HepG2 (cell line): ENCODE data around the gene UBAP1. TPM values are rescaled to one million over a fixed set of nuclear protein-coding genes. Genes with fewer than 3 reads are reported as not detected.
"Not testable (repeated sequence)": the region's sequence is repeated elsewhere in the genome, so short reads cannot be mapped to it uniquely, and the experiment has no call there.

Experiments used
- ATAC-seq: fragments of 200-7000 bp; cut with Tn5 transposase; 3 replicates; pipeline ENCODE4 v1.9.1; 2020; ENCODE audit warnings: mild to moderate bottlenecking, moderate library complexity
- BruUV-seq: library from RNA; stranded (reverse); fragments of 400-500 nt; replicated peaks from 2 replicates; lab custom pipeline; 2021; lab: Mats Ljungman, UMichigan
- CTCF ChIA-PET: fragments of 300-600 bp; formaldehyde crosslinking; extraction: SDS; loops from one replicate; lab custom pipeline; 2021; ENCODE audit warnings: low total read pairs, inconsistent platforms, low intra/inter-chr PET ratio; lab: Yijun Ruan, JAX
- POLR2A ChIA-PET: fragments of 350-600 bp; sonication (Branson Sonifier 250); formaldehyde crosslinking; loops from one replicate; lab custom pipeline; 2020; ENCODE audit warnings: antibody characterized with exemption, inconsistent platforms; lab: Yijun Ruan, JAX
- DNase-seq: peaks from one replicate; pipeline ENCODE4 v3.0.0-alpha.2; 2015; ENCODE audit warnings: low spot score
- FAIRE-seq: peaks from 3 replicates; lab custom pipeline; 2011; peaks lifted over from hg19 to GRCh38; lab: Jason Lieb, UNC
- H2AFZ ChIP-seq: one replicate; pipeline ENCODE4 v1.6.1; 2011; ENCODE audit warnings: low read length, inconsistent platforms
- H3K27ac ChIP-seq: fragments of 300-600 bp; 3 replicates; pipeline ENCODE4 v1.8.0; 2011; ENCODE audit warnings: mixed run types, mild to moderate bottlenecking, mixed read lengths, low read length, inconsistent platforms; ENCODE audit not compliant: insufficient read depth; ENCODE audit errors: extremely low read length
- H3K27me3 ChIP-seq, 2 experiments: fragments of 200-600 bp in 1 of 2; 2 replicates in 1 of 2; 3 replicates in 1 of 2; pipeline versions ENCODE4 v1.6.0 to v1.8.0; 2011; ENCODE audit warnings: low read length in 2 of 2, mild to moderate bottlenecking in 2 of 2, moderate library complexity in 2 of 2, inconsistent platforms in 1 of 2; ENCODE audit not compliant: insufficient read depth in 2 of 2, control insufficient read depth in 1 of 2
- H3K36me3 ChIP-seq, 2 experiments: fragments of 200-600 bp in 1 of 2; replicated peaks in 1 of 2; 2 replicates in 1 of 2; 3 replicates in 1 of 2; pipeline versions ENCODE4 v1.5.1 to v1.8.0; 2011; ENCODE audit warnings: low read length in 2 of 2, inconsistent platforms in 1 of 2; ENCODE audit not compliant: insufficient read depth in 2 of 2, control insufficient read depth in 1 of 2
- H3K4me1 ChIP-seq: 2 replicates; pipeline ENCODE4 v1.5.1; 2012; ENCODE audit warnings: low read length, inconsistent platforms; ENCODE audit not compliant: insufficient read depth
- H3K4me2 ChIP-seq: 2 replicates; pipeline ENCODE4 v1.6.0; 2011; ENCODE audit warnings: low read depth, low read length, inconsistent platforms
- H3K4me3 ChIP-seq, 3 experiments: fragments of 200-600 bp in 1 of 3; sonication (generic), shearing (Covaris generic) in 1 of 3; replicated peaks in 1 of 3; 2 replicates each; pipeline ENCODE4 v1.5.1; 2011 to 2016; ENCODE audit warnings: low read length in 3 of 3, inconsistent platforms in 2 of 3, low read depth in 2 of 3, mild to moderate bottlenecking in 2 of 3, control low read depth in 1 of 3, mixed read lengths in 1 of 3; ENCODE audit not compliant: insufficient read depth in 1 of 3
- H3K79me2 ChIP-seq: one replicate; pipeline ENCODE4 v1.6.1; 2011; ENCODE audit warnings: low read length, inconsistent platforms; ENCODE audit not compliant: insufficient read depth
- H3K9ac ChIP-seq: 2 replicates; pipeline ENCODE4 v1.6.0; 2011; ENCODE audit warnings: mild to moderate bottlenecking, low read depth, low read length, inconsistent platforms; ENCODE audit not compliant: insufficient read depth
- H3K9me3 ChIP-seq: 2 replicates; pipeline ENCODE4 v1.5.1; 2012; ENCODE audit warnings: mild to moderate bottlenecking, low read length
- H4K20me1 ChIP-seq: 2 replicates; pipeline ENCODE4 v1.6.0; 2011; ENCODE audit warnings: inconsistent platforms, mild to moderate bottlenecking, low read length, moderate library complexity; ENCODE audit not compliant: insufficient read depth
- CBX5 ChIP-seq: sonication (generic); formaldehyde crosslinking; IDR thresholded peaks from 2 replicates; pipeline ENCODE4 v1.4.0; 2020; ENCODE audit warnings: missing genetic modification reagents, borderline replicate concordance
- NR2F1 ChIP-seq, 2 experiments: fragments of 450-650 bp in 1 of 2; formaldehyde crosslinking in 1 of 2; IDR thresholded peaks; 2 replicates each; pipeline versions ENCODE4 v1.5.0 to v1.6.1; 2016 to 2020; ENCODE audit warnings: mild to moderate bottlenecking in 1 of 2, missing compliant biosample characterization in 1 of 2, missing genetic modification reagents in 1 of 2, moderate library complexity in 1 of 2
- POLR2AphosphoS2 ChIP-seq: IDR thresholded peaks from 2 replicates; pipeline ENCODE4 v1.6.1; 2011; ENCODE audit warnings: low read depth, low read length, improper control_type of control experiment
- ZNF749 ChIP-seq: sonication (generic); formaldehyde crosslinking; IDR thresholded peaks from 2 replicates; pipeline ENCODE4 v1.8.0; 2022; ENCODE audit warnings: mild to moderate bottlenecking, missing genetic modification reagents, moderate library complexity, borderline replicate concordance
- ZSCAN9 ChIP-seq: IDR thresholded peaks from 2 replicates; pipeline ENCODE4 v1.6.1; 2016; ENCODE audit warnings: borderline replicate concordance
- WGBS: methylation state at CpG from one replicate; pipeline ENCODE4 v1.1.6; 2017; ENCODE audit warnings: low lambda C conversion rate; 5-methylcytosine and 5-hydroxymethylcytosine counted together
- in situ Hi-C: cut with HindIII; loops from 2 replicates; pipeline ENCODE4 v1.10.0; 2017; ENCODE audit warnings: low pct_unique_long_range_greater_than_20kb; ENCODE audit not compliant: extremely low pct_ligation_motif_present
- intact Hi-C: fragments of 100-400 bp; cut with micrococcal nuclease; formaldehyde crosslinking; loops from one replicate; pipeline ENCODE4 v1.10.0; 2022; ENCODE audit not compliant: unreplicated experiment
- polyA plus RNA-seq, 8 experiments: library from polyadenylated mRNA; depleted of rRNA in 3 of 8; stranded (reverse) in 7 of 8; unstranded in 1 of 8; fragments of >200 nt; fragmentation: Illumina TruSeq in 4 of 8; extraction: Trizol in 4 of 8; gene quantifications; 2 replicates each; pipeline versions ENCODE4 v1.2.1 to v1.2.3, GENCODE V29; 2011 to 2016; ENCODE audit warnings: low read depth in 4 of 8, missing spikeins in 1 of 8, mixed read lengths in 1 of 8; ENCODE audit not compliant: insufficient read depth in 1 of 8
- total RNA-seq, 5 experiments: library from RNA; depleted of rRNA; stranded (reverse); fragments of >200 nt; fragmentation: Illumina TruSeq; extraction: Trizol; gene quantifications; 2 replicates each; pipeline ENCODE4 v1.2.3, GENCODE V29; 2016; ENCODE audit warnings: low read depth in 1 of 5
- TF ChIP-seq, protein P1 (sequence below): sonication (generic); formaldehyde crosslinking; conservative IDR thresholded peaks from 2 replicates; pipeline ENCODE4 v1.4.0; 2020; ENCODE audit warnings: mild to moderate bottlenecking, missing genetic modification reagents, moderate library complexity

Gene UBAP1
- total and polyA plus RNA-seq, 2 of the 13 experiments (the other 11 are each of a cell fraction or from before 2014, with no cell fraction given): 19.5 to 40.5 TPM

- H3K4me3 ChIP-seq: no peak overlapping the region
- no peak for TF ChIP-seq ZSCAN9 (CRISPR knock-in tag)
- no peak for FAIRE-seq
- ChIA-PET POLR2A (no interaction called here), CTCF (no interaction called here)
- H3K36me3 ChIP-seq: no peaks in the 10 kb centered on the region
- no peak overlapping the region for H3K9ac ChIP-seq
- intact Hi-C loops (no loop called here), in situ Hi-C loops (no loop called here)
- no peaks in the 10 kb centered on the region for H4K20me1 ChIP-seq
- no peak for DNase-seq
- 94% methylated on average over 3 of the region's 3 CpGs for WGBS
- H3K27ac ChIP-seq: no peak overlapping the region
- no peaks in the 10 kb centered on the region for H3K27me3 ChIP-seq
- H3K79me2 ChIP-seq: no peaks in the 10 kb centered on the region
- no peak for ATAC-seq
- H3K4me1 ChIP-seq: 0 out of 2 replicates have a peak, but pooled peaks cover 6% of the 10 kb centered on the region
- no peaks in the 10 kb centered on the region for H3K9me3 ChIP-seq
- BruUV-seq: no TSS peak
- H3K4me2 ChIP-seq: no peak overlapping the region
- H2AFZ ChIP-seq: no peak overlapping the region
Observed at GRCh38 chr9:34272101-34272541, 93.3 kb downstream of the UBAP1 start.

GRCh38 chr9:34273588-34273987, 94.7 kb downstream of the UBAP1 start:
- POLR2A ChIA-PET, in situ Hi-C loops, BruUV-seq, H3K4me3 ChIP-seq, intact Hi-C loops, FAIRE-seq, H3K4me1 ChIP-seq, H2AFZ ChIP-seq, H3K27ac ChIP-seq, H3K4me2 ChIP-seq, H3K36me3 ChIP-seq, H3K27me3 ChIP-seq, CTCF ChIA-PET, DNase-seq, H3K9ac ChIP-seq, ATAC-seq, H3K79me2 ChIP-seq, H3K9me3 ChIP-seq, H4K20me1 ChIP-seq: not testable (repeated sequence)
- WGBS: no CpG with 5 or more reads among the region's 2 CpGs

DNA sequence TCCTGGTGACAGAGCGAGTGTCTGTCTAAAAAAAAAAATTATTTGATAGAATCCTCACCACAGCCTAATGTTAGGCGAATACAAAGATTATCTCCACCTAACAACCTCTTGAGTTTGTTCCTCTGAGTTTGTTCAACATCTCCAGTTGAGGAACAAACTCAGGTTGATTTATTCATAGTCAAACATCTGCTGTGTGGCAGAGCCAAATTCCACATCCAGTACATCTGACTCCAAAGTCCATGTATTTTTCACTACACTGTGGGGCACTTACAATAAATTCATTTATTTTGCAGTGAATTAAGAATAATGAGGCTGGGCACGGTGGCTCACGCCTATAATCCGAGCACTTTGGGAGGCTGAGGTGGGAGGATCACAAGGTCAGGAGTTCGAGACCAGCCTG, 97.0 kb downstream of the UBAP1 start:
- no peak for DNase-seq
- ChIA-PET POLR2A (no interaction called here), CTCF (no interaction called here)
- WGBS: 95% methylated on average over 6 of the region's 6 CpGs
- no peaks in the 10 kb centered on the region for H3K9me3 ChIP-seq
- no peak for FAIRE-seq
- H3K79me2 ChIP-seq: no peaks in the 10 kb centered on the region
- in situ Hi-C loops: no loop called here
- intact Hi-C loops: no loop called here
- H3K27me3 ChIP-seq: no peaks in the 10 kb centered on the region
- no TSS peak for BruUV-seq
- H4K20me1 ChIP-seq: no peaks in the 10 kb centered on the region
- H3K9ac ChIP-seq: no peak overlapping the region
- no peak overlapping the region for H3K4me2 ChIP-seq
- 0 out of 2 replicates have a peak, but pooled peaks cover 6% of the 10 kb centered on the region for H3K4me1 ChIP-seq
- no peak overlapping the region for H3K27ac ChIP-seq
- no peak for ATAC-seq
- H2AFZ ChIP-seq: no peak overlapping the region
- H3K36me3 ChIP-seq: no peaks in the 10 kb centered on the region
- no peak overlapping the region for H3K4me3 ChIP-seq
- TF ChIP-seq, protein P1, sequence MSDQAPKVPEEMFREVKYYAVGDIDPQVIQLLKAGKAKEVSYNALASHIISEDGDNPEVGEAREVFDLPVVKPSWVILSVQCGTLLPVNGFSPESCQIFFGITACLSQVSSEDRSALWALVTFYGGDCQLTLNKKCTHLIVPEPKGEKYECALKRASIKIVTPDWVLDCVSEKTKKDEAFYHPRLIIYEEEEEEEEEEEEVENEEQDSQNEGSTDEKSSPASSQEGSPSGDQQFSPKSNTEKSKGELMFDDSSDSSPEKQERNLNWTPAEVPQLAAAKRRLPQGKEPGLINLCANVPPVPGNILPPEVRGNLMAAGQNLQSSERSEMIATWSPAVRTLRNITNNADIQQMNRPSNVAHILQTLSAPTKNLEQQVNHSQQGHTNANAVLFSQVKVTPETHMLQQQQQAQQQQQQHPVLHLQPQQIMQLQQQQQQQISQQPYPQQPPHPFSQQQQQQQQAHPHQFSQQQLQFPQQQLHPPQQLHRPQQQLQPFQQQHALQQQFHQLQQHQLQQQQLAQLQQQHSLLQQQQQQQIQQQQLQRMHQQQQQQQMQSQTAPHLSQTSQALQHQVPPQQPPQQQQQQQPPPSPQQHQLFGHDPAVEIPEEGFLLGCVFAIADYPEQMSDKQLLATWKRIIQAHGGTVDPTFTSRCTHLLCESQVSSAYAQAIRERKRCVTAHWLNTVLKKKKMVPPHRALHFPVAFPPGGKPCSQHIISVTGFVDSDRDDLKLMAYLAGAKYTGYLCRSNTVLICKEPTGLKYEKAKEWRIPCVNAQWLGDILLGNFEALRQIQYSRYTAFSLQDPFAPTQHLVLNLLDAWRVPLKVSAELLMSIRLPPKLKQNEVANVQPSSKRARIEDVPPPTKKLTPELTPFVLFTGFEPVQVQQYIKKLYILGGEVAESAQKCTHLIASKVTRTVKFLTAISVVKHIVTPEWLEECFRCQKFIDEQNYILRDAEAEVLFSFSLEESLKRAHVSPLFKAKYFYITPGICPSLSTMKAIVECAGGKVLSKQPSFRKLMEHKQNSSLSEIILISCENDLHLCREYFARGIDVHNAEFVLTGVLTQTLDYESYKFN (CRISPR knock-in tag): no peak
- TF ChIP-seq POLR2AphosphoS2 (no peak), NR2F1 (CRISPR knock-in tag; IDR thresholded peaks at IDR 0.05) (no peak), ZNF749 (CRISPR knock-in tag) (no peak), CBX5 (CRISPR knock-in tag) (no peak)
